K562 (cell line): Measurements from ENCODE around the gene RPL28. TPM values are rescaled to one million over a fixed set of nuclear protein-coding genes. Genes with fewer than 3 reads are reported as not detected.
A peak's percentile ranks its signal among the peaks of the same experiment; 100 is the strongest.

ENCODE experiments used
- ATAC-seq: fragments of 200-7000 bp; cut with Tn5 transposase; 3 replicates; pipeline ENCODE4 v1.9.1; 2020; ENCODE audit warnings: moderate library complexity
- BruUV-seq: library from RNA; stranded (reverse); fragments of 400-500 nt; replicated peaks from 2 replicates; lab custom pipeline; 2021; lab: Mats Ljungman, UMichigan
- CTCF ChIA-PET: fragments of 300-600 bp; formaldehyde crosslinking; extraction: SDS; loops from one replicate; lab custom pipeline; 2021; ENCODE audit warnings: low intra/inter-chr PET ratio; lab: Yijun Ruan, JAX
- POLR2A ChIA-PET: fragments of 300-600, 350-650 bp; sonication (Branson Sonifier 250); formaldehyde crosslinking; extraction: SDS; loops from one replicate; lab custom pipeline; 2021; ENCODE audit warnings: antibody characterized with exemption, inconsistent platforms; lab: Yijun Ruan, JAX
- DNase-seq, 4 experiments: peaks; one replicate each; pipeline versions ENCODE4 v3.0.0 to v3.0.0-alpha.2; 2011 to 2018; ENCODE audit warnings: low spot score in 3 of 4, mixed read lengths in 3 of 4; ENCODE audit errors: extremely low read depth in 1 of 4
- FAIRE-seq: peaks from 2 replicates; lab custom pipeline; 2011; peaks lifted over from hg19 to GRCh38; lab: Jason Lieb, UNC
- H2AFZ ChIP-seq: 2 replicates; pipeline ENCODE4 v1.6.0; 2011; ENCODE audit warnings: low read depth, low read length, control low read depth, inconsistent platforms
- H3K27ac ChIP-seq: fragments of 200-600 bp; 3 replicates; pipeline ENCODE4 v1.8.0; 2011; ENCODE audit warnings: low read depth, mild to moderate bottlenecking, control low read depth, inconsistent platforms, low read length, moderate library complexity, mixed read lengths; ENCODE audit errors: extremely low read depth
- H3K27me3 ChIP-seq, 2 experiments: fragments of 300-600 bp in 1 of 2; 2 replicates in 1 of 2; 3 replicates in 1 of 2; pipeline versions ENCODE4 v1.6.0 to v1.8.0; 2011; ENCODE audit warnings: inconsistent platforms in 2 of 2, low read length in 2 of 2, mild to moderate bottlenecking in 1 of 2, mixed read lengths in 1 of 2, moderate library complexity in 1 of 2; ENCODE audit not compliant: control insufficient read depth in 2 of 2, insufficient read depth in 2 of 2
- H3K36me3 ChIP-seq: fragments of 300-600 bp; 3 replicates; pipeline ENCODE4 v1.8.0; 2011; ENCODE audit warnings: mild to moderate bottlenecking, low read length, inconsistent platforms; ENCODE audit not compliant: control insufficient read depth, insufficient read depth
- H3K4me1 ChIP-seq, 2 experiments: fragments of 200-600 bp in 1 of 2; replicated peaks in 1 of 2; 2 replicates in 1 of 2; 3 replicates in 1 of 2; pipeline versions ENCODE4 v1.5.1 to v1.8.0; 2011; ENCODE audit warnings: inconsistent platforms in 2 of 2, low read length in 2 of 2, mild to moderate bottlenecking in 1 of 2, mixed read lengths in 1 of 2, moderate library complexity in 1 of 2; ENCODE audit not compliant: control insufficient read depth in 2 of 2, insufficient read depth in 2 of 2
- H3K4me2 ChIP-seq: 2 replicates; pipeline ENCODE4 v1.6.1; 2011; ENCODE audit warnings: low read length, control low read depth, inconsistent platforms, mixed read lengths; ENCODE audit not compliant: insufficient read depth
- H3K4me3 ChIP-seq: fragments of 200-600 bp; sonication (generic), shearing (Covaris generic); 2 replicates; pipeline ENCODE4 v1.5.1; 2016; ENCODE audit warnings: control low read depth, inconsistent platforms
- H3K79me2 ChIP-seq: fragments of 200-600 bp; 3 replicates; pipeline ENCODE4 v1.8.0; 2011; ENCODE audit warnings: low read length, inconsistent platforms; ENCODE audit not compliant: control insufficient read depth, insufficient read depth
- H3K9ac ChIP-seq, 2 experiments: 2 replicates each; pipeline versions ENCODE4 v1.6.0 to v1.6.1; 2011; ENCODE audit warnings: low read depth in 2 of 2, low read length in 2 of 2, control low read depth in 1 of 2, inconsistent platforms in 1 of 2, mild to moderate bottlenecking in 1 of 2, mixed read lengths in 1 of 2; ENCODE audit not compliant: insufficient read depth in 1 of 2
- H3K9me1 ChIP-seq: one replicate; pipeline ENCODE4 v1.6.0; 2011; ENCODE audit warnings: inconsistent platforms, mild to moderate bottlenecking, low read length, moderate library complexity; ENCODE audit not compliant: control insufficient read depth, insufficient read depth
- H3K9me3 ChIP-seq: replicated peaks from 2 replicates; pipeline ENCODE4 v1.5.1; 2011; ENCODE audit warnings: low read depth, low read length, inconsistent platforms; ENCODE audit not compliant: control insufficient read depth, insufficient read depth
- H4K20me1 ChIP-seq: replicated peaks from 2 replicates; pipeline ENCODE4 v1.6.1; 2011; ENCODE audit warnings: low read length, inconsistent platforms, mixed read lengths; ENCODE audit not compliant: control insufficient read depth, insufficient read depth
- CHD1 ChIP-seq: fragments of 200-600 bp; sonication (generic); IDR thresholded peaks from one replicate; pipeline ENCODE4 v1.6.1; 2012; ENCODE audit warnings: mild to moderate bottlenecking, moderate library complexity, low read length, inconsistent platforms
- TBP ChIP-seq: optimal IDR thresholded peaks from 2 replicates; pipeline ENCODE3; 2011; ENCODE audit warnings: low read depth, low read length, improper control_type of control experiment
- ZBTB33 ChIP-seq: sonication (generic); formaldehyde crosslinking; IDR thresholded peaks from 2 replicates; pipeline ENCODE4 v1.8.1; 2023; ENCODE audit warnings: mild to moderate bottlenecking, missing genetic modification reagents
- ZNF785 ChIP-seq: fragments of 250-450 bp; sonication (Bioruptor Pico); IDR thresholded peaks from 2 replicates; pipeline ENCODE4 v1.4.0; 2020; ENCODE audit warnings: mild to moderate bottlenecking
- WGBS: fragments of 100-300 bp; shearing (Covaris generic); methylation state at CpG from one replicate; pipeline ENCODE4 v1.1.6; 2016; ENCODE audit warnings: low coverage, mixed read lengths; ENCODE audit not compliant: insufficient coverage; ENCODE audit errors: missing lambda C conversion rate; 5-methylcytosine and 5-hydroxymethylcytosine counted together
- in situ Hi-C: fragments of 300-500 bp; cut with MboI; formaldehyde crosslinking; loops from 4 replicates; pipeline ENCODE4 v1.15.0; 2018; ENCODE audit warnings: inconsistent platforms, mixed read lengths
- intact Hi-C: fragments of 100-400 bp; cut with micrococcal nuclease; formaldehyde crosslinking; loops from 2 replicates; pipeline ENCODE4 v1.14.2; 2022
- polyA plus RNA-seq, 8 experiments: library from polyadenylated mRNA; depleted of rRNA in 4 of 8; stranded (reverse) in 5 of 8; unstranded in 3 of 8; fragments of >200 nt; fragmentation: Nextera tagmentation in 2 of 8; fragmentation: Illumina TruSeq in 1 of 8; extraction: Ambion mirVana in 2 of 8; extraction: Trizol in 1 of 8; gene quantifications; 2 replicates each; pipeline versions ENCODE4 v1.2.1 to v1.2.3, GENCODE V29; 2011 to 2014; ENCODE audit warnings: inconsistent platforms in 1 of 8, missing spikeins in 1 of 8
- total RNA-seq, 7 experiments: library from RNA; depleted of rRNA in 6 of 7; stranded (reverse); fragments of >200 nt in 6 of 7; fragmentation: Illumina TruSeq in 2 of 7; extraction: Trizol in 2 of 7; gene quantifications; 2 replicates each; pipeline versions ENCODE4 v1.2.1 to v1.2.3, GENCODE V29; 2011 to 2021; ENCODE audit warnings: low replicate concordance in 1 of 7

Gene RPL28
- total and polyA plus RNA-seq, 9 of the 15 experiments (the other 6 are each of a cell fraction or from before 2014, with no cell fraction given): 124 to 3,106 (median 622) TPM

GRCh38 chr19:55441319-55441691 is 55.6 kb downstream of the RPL28 start:
- POLR2A ChIA-PET: interaction anchor here (0.6 kb wide), 1 partner anchor 468 kb away, joined by 3 read pairs; no protein-coding TSS in a partner anchor
- H2AFZ ChIP-seq: peak overlapping the region; percentile 94; the same call in 1 of the 2 replicates
- in situ Hi-C loops: loop anchor here (25.0 kb wide), 1 partner anchor 779 kb away; the partner anchor contains the start of gene LILRB4

More at GRCh38 chr19:55441319-55441691, 55.6 kb downstream of the RPL28 start:
- Histone ChIP-seq H4K20me1 (peaks cover 10% of the 10 kb centered on the region), H3K27ac (no peak overlapping the region), H3K4me1 (peaks cover 18 to 54% of the 10 kb centered on the region in 2 experiments), H3K4me2 (peak overlapping the region; percentile 50), H3K4me3 (no peak overlapping the region), H3K9me1 (no peaks in the 10 kb centered on the region), H3K36me3 (no peaks in the 10 kb centered on the region), H3K79me2 (no peaks in the 10 kb centered on the region), H3K9me3 (no peaks in the 10 kb centered on the region), H3K27me3 (peaks cover 6 to 19% of the 10 kb centered on the region in 2 experiments), H3K9ac (peak overlapping the region in 1 of 2 experiments; percentile 91; a peak in 1 of 4 replicates)
- BruUV-seq: no TSS peak
- DNase-seq (no peak), ATAC-seq (no peak), FAIRE-seq (no peak)
- WGBS: 87% methylated on average over 21 of the region's 21 CpGs
- CTCF ChIA-PET: no interaction called here
- TF ChIP-seq ZNF785 (no peak), TBP (no peak), ZBTB33 (CRISPR knock-in tag) (0 out of 2 replicates have a peak, but pooled peaks have one; percentile 47), CHD1 (no peak)
- intact Hi-C loops: no loop called here
